H9 (cell line): ENCODE data around the gene CDH18. TPM values are rescaled to one million over a fixed set of nuclear protein-coding genes. Genes with fewer than 3 reads are reported as not detected.

ENCODE experiments used
- DNase-seq: peaks from one replicate; pipeline ENCODE4 v3.0.0-alpha.2; 2017
- H2AFZ ChIP-seq: one replicate; pipeline ENCODE4 v1.6.1; 2013; ENCODE audit warnings: mild to moderate bottlenecking, low read length, control low read depth, moderate library complexity
- H2AK5ac ChIP-seq: 2 replicates; pipeline ENCODE4 v1.6.1; 2013; ENCODE audit warnings: low read length, control low read depth, mixed read lengths; ENCODE audit not compliant: insufficient read length
- H2BK120ac ChIP-seq: one replicate; pipeline ENCODE4 v1.6.1; 2013; ENCODE audit warnings: low read depth, mild to moderate bottlenecking, low read length, control low read depth, inconsistent platforms; ENCODE audit not compliant: poor library complexity, severe bottlenecking
- H2BK12ac ChIP-seq: 2 replicates; pipeline ENCODE4 v1.6.1; 2013; ENCODE audit warnings: low read length, control low read depth, mixed read lengths, low read depth; ENCODE audit not compliant: insufficient read length
- H2BK15ac ChIP-seq: 2 replicates; pipeline ENCODE4 v1.6.1; 2013; ENCODE audit warnings: low read depth, low read length, control low read depth
- H2BK20ac ChIP-seq: one replicate; pipeline ENCODE4 v1.6.1; 2013; ENCODE audit warnings: low read depth, mild to moderate bottlenecking, low read length, control low read depth, inconsistent platforms; ENCODE audit not compliant: poor library complexity, severe bottlenecking
- H2BK5ac ChIP-seq: 2 replicates; pipeline ENCODE4 v1.6.1; 2013; ENCODE audit warnings: low read length, control low read depth, mixed read lengths; ENCODE audit not compliant: insufficient read length
- H3K14ac ChIP-seq: 2 replicates; pipeline ENCODE4 v1.6.1; 2013; ENCODE audit warnings: low read length, control low read depth; ENCODE audit not compliant: insufficient read depth
- H3K18ac ChIP-seq: 2 replicates; pipeline ENCODE4 v1.6.1; 2013; ENCODE audit warnings: low read depth, mild to moderate bottlenecking, mixed read lengths, low read length, control low read depth; ENCODE audit not compliant: insufficient read length
- H3K23ac ChIP-seq: 2 replicates; pipeline ENCODE4 v1.6.1; 2013; ENCODE audit warnings: low read length, control low read depth, mixed read lengths, low read depth; ENCODE audit not compliant: insufficient read length
- H3K23me2 ChIP-seq: 2 replicates; pipeline ENCODE4 v1.6.1; 2013; ENCODE audit warnings: low read depth, mild to moderate bottlenecking, mixed read lengths, low read length, control low read depth; ENCODE audit not compliant: insufficient read length, poor library complexity, severe bottlenecking
- H3K27ac ChIP-seq: 2 replicates; pipeline ENCODE4 v1.5.1; 2013; ENCODE audit warnings: low read length, control low read depth, mixed read lengths, low read depth; ENCODE audit not compliant: insufficient read length
- H3K27me3 ChIP-seq: 2 replicates; pipeline ENCODE4 v1.6.1; 2013; ENCODE audit warnings: low read length, control low read depth, inconsistent platforms; ENCODE audit not compliant: insufficient read depth
- H3K4ac ChIP-seq: 2 replicates; pipeline ENCODE4 v1.6.1; 2013; ENCODE audit warnings: low read depth, mild to moderate bottlenecking, control low read depth, inconsistent platforms, low read length, moderate library complexity
- H3K4me1 ChIP-seq: 2 replicates; pipeline ENCODE4 v1.6.1; 2013; ENCODE audit warnings: low read length, control low read depth, inconsistent platforms; ENCODE audit not compliant: insufficient read depth
- H3K4me2 ChIP-seq: 2 replicates; pipeline ENCODE4 v1.6.1; 2013; ENCODE audit warnings: low read length, control low read depth, mixed read lengths; ENCODE audit not compliant: insufficient read length, insufficient read depth
- H3K56ac ChIP-seq: 2 replicates; pipeline ENCODE4 v1.6.1; 2013; ENCODE audit warnings: low read depth, mild to moderate bottlenecking, mixed read lengths, low read length, control low read depth; ENCODE audit not compliant: insufficient read length
- H3K79me1 ChIP-seq: 2 replicates; pipeline ENCODE4 v1.6.1; 2013; ENCODE audit warnings: low read depth, mild to moderate bottlenecking, moderate library complexity, low read length, control low read depth, inconsistent platforms; ENCODE audit not compliant: insufficient read depth, poor library complexity, severe bottlenecking
- H3K79me2 ChIP-seq: 2 replicates; pipeline ENCODE4 v1.6.1; 2013; ENCODE audit warnings: low read length, control low read depth, inconsistent platforms; ENCODE audit not compliant: insufficient read depth
- H3K9ac ChIP-seq: 2 replicates; pipeline ENCODE4 v1.6.1; 2013; ENCODE audit warnings: low read length, control low read depth, mixed read lengths; ENCODE audit not compliant: insufficient read length; ENCODE audit errors: extremely low read depth
- H3K9me3 ChIP-seq: one replicate; pipeline ENCODE4 v1.6.1; 2013; ENCODE audit warnings: low read depth, low read length, inconsistent platforms; ENCODE audit not compliant: control insufficient read depth
- H3T11ph ChIP-seq: one replicate; pipeline ENCODE4 v1.6.1; 2013; ENCODE audit warnings: mild to moderate bottlenecking, low read length, control low read depth, inconsistent platforms
- H4K20me1 ChIP-seq: one replicate; pipeline ENCODE4 v1.6.1; 2013; ENCODE audit not compliant: control insufficient read depth, insufficient read length, insufficient read depth
- H4K5ac ChIP-seq: 2 replicates; pipeline ENCODE4 v1.6.1; 2013; ENCODE audit warnings: low read depth, mild to moderate bottlenecking, mixed read lengths, low read length, control low read depth; ENCODE audit not compliant: insufficient read length
- H4K8ac ChIP-seq: replicated peaks from 2 replicates; pipeline ENCODE4 v1.6.1; 2013; ENCODE audit warnings: low read length, control low read depth, mixed read lengths, low read depth; ENCODE audit not compliant: insufficient read length
- H4K91ac ChIP-seq: 2 replicates; pipeline ENCODE4 v1.6.1; 2013; ENCODE audit warnings: low read depth, mild to moderate bottlenecking, moderate library complexity, mixed read lengths, low read length, control low read depth; ENCODE audit not compliant: insufficient read length
- H3K27ac Mint-ChIP-seq, 3 experiments: 2 replicates in 2 of 3; 3 replicates in 1 of 3; pipeline ENCODE4 v1.8.0; 2020 to 2021; ENCODE audit warnings: mixed read lengths in 3 of 3, mild to moderate bottlenecking in 1 of 3, moderate library complexity in 1 of 3
- H3K27me3 Mint-ChIP-seq: 2 replicates; pipeline ENCODE4 v1.8.0; 2021; ENCODE audit warnings: low read depth, mild to moderate bottlenecking, moderate library complexity, mixed read lengths
- H3K36me3 Mint-ChIP-seq, 3 experiments: 2 replicates in 2 of 3; 3 replicates in 1 of 3; pipeline ENCODE4 v1.8.0; 2020 to 2021; ENCODE audit warnings: low read depth in 3 of 3, mixed read lengths in 3 of 3; ENCODE audit not compliant: insufficient read depth in 1 of 3
- H3K4me1 Mint-ChIP-seq, 2 experiments: 2 replicates each; pipeline ENCODE4 v1.8.0; 2020; ENCODE audit warnings: mixed read lengths in 2 of 2
- H3K4me3 Mint-ChIP-seq, 2 experiments: 2 replicates in 1 of 2; 3 replicates in 1 of 2; pipeline ENCODE4 v1.8.0; 2020 to 2021; ENCODE audit warnings: mild to moderate bottlenecking in 2 of 2, mixed read lengths in 2 of 2, moderate library complexity in 1 of 2
- H3K9me3 Mint-ChIP-seq, 2 experiments: 2 replicates in 1 of 2; 3 replicates in 1 of 2; pipeline ENCODE4 v1.8.0; 2020; ENCODE audit warnings: mild to moderate bottlenecking in 2 of 2, mixed read lengths in 2 of 2, moderate library complexity in 1 of 2
- CTCF ChIP-seq: fragments of 200-600 bp; sonication (generic); conservative IDR thresholded peaks from 3 replicates; pipeline ENCODE4 v1.8.0; 2021; ENCODE audit warnings: antibody characterized with exemption, mild to moderate bottlenecking
- WGBS: extraction: QIAGEN DNeasy Blood & Tissue Kit; methylation state at CpG from one replicate; pipeline ENCODE4 v1.1.7; 2013; ENCODE audit warnings: missing lambda C conversion rate, low lambda C conversion rate, mixed read lengths; ENCODE audit not compliant: insufficient read length; ENCODE audit errors: extremely low coverage; 5-methylcytosine and 5-hydroxymethylcytosine counted together
- total RNA-seq: library from RNA; stranded (reverse); gene quantifications from 2 replicates; pipeline ENCODE4 v1.2.1, GENCODE V29; 2021

CDH18 gene
- total RNA-seq, 1 experiment from 2014 or later = not detected

GRCh38 chr5:19900269-19900668 lies 87.7 kb downstream of the CDH18 start:
- Histone ChIP-seq H3K23me2 (no peaks in the 10 kb centered on the region), H3K14ac (no peak overlapping the region), H3K79me2 (no peaks in the 10 kb centered on the region), H2BK20ac (no peak overlapping the region), H4K20me1 (no peaks in the 10 kb centered on the region), H2BK12ac (no peak overlapping the region), H2BK15ac (no peak overlapping the region), H4K91ac (no peak overlapping the region), H3K18ac (no peak overlapping the region), H2AFZ (no peak overlapping the region), H2AK5ac (no peak overlapping the region), H3K9ac (no peak overlapping the region), H4K5ac (no peak overlapping the region), H3K79me1 (no peaks in the 10 kb centered on the region), H3K27me3 (no peaks in the 10 kb centered on the region), H3K4me2 (no peak overlapping the region), H2BK5ac (no peak overlapping the region), H2BK120ac (no peak overlapping the region), H3K4me1 (no peaks in the 10 kb centered on the region; the same call in 1 of the 2 replicates), H3K23ac (no peak overlapping the region), H3K27ac (no peak overlapping the region), H3K9me3 (no peaks in the 10 kb centered on the region), H3K4ac (no peak overlapping the region), H3T11ph (no peak overlapping the region), H4K8ac (no peak overlapping the region), H3K56ac (no peak overlapping the region)
- no peak for TF ChIP-seq CTCF
- H3K9me3 Mint-ChIP-seq = no peaks in the 10 kb centered on the region
- no peaks in the 10 kb centered on the region for H3K36me3 Mint-ChIP-seq
- no peak overlapping the region for H3K27ac Mint-ChIP-seq
- H3K4me1 Mint-ChIP-seq = peaks cover 5 to 9% of the 10 kb centered on the region in 2 experiments
- no CpG with 5 or more reads among the region's 3 CpGs for WGBS
- H3K4me3 Mint-ChIP-seq = no peak overlapping the region
- no peaks in the 10 kb centered on the region for H3K27me3 Mint-ChIP-seq
- DNase-seq = no peak
